ENCODE measurements around the gene CEP85L.
"Not testable (repeated sequence)": the region's sequence is repeated elsewhere in the genome, so short reads cannot be mapped to it uniquely, and the experiment has no call there.

CEP85L gene

DNA sequence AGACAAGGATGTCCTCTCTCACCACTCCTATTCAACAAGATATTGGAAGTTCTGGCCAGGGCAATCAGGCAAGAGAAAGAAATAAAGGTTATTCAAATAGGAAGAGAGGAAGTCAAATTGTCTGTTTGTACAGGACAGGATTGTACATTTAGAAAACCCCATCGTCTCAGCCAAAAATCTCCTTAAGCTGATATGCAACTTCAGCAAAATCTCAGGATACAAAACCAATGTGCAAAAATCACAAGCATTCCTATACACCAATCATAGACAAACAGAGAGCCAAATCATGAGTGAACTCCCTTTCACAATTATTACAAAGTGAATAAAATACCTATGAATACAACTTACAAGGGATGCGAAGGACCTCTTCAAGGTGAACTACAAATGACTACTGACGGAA, 217.2 kb downstream of the CEP85L start:
- FAIRE-seq; DNase-seq (ENCODE audit: low spot score): not testable (repeated sequence)

GRCh38 chr6:118421312-118421711, 230.1 kb downstream of the CEP85L start:
- FAIRE-seq; DNase-seq (ENCODE audit: low spot score): not testable (repeated sequence)

- FAIRE-seq (no peak), DNase-seq (ENCODE audit: low spot score) (no peak)
Measured at GRCh38 chr6:118419448-118420394, 231.7 kb downstream of the CEP85L start.
